ENCODE results near the gene CHCHD6. TPM values are rescaled to one million over a fixed set of nuclear protein-coding genes. Genes with fewer than 3 reads are reported as not detected.

Gene CHCHD6
- total RNA-seq, 1 experiment from 2014 or later, result 29.6 TPM

- Mint-ChIP-seq H3K27ac (ENCODE audit: low read depth, unreplicated experiment) (peak overlapping the region; percentile 4), H3K36me3 (ENCODE audit: insufficient read depth, unreplicated experiment) (no peaks in the 10 kb centered on the region), H3K9me3 (ENCODE audit: unreplicated experiment) (no peaks in the 10 kb centered on the region), H3K27me3 (ENCODE audit: insufficient read depth, unreplicated experiment) (no peaks in the 10 kb centered on the region), H3K4me1 (ENCODE audit: insufficient read depth, unreplicated experiment) (peaks cover 24% of the 10 kb centered on the region), H3K4me3 (ENCODE audit: unreplicated experiment) (no peak overlapping the region)
- CTCF ChIA-PET, result interaction anchor here (1.0 to 1.6 kb wide), 2 partner anchors 163 to 165 kb away, joined by 3 to 5 read pairs; no protein-coding TSS in a partner anchor
- no peak for TF ChIP-seq CTCF (IDR thresholded peaks at IDR 0.05; ENCODE audit: unreplicated experiment)
- no peak for DNase-seq (ENCODE audit: unreplicated experiment)
- intact Hi-C loops (cut with micrococcal nuclease), result no loop called here
- POLR2A ChIA-PET, result interaction anchor here (1.7 kb wide), 1 partner anchor 163 kb away, joined by 4 read pairs; no protein-coding TSS in a partner anchor
- BruUV-seq (replicated peaks), result no TSS peak
These were observed 212.5 kb downstream of the CHCHD6 start for GRCh38 chr3:126916546-126916945.

GRCh38 chr3:126917232-126917804 is 213.3 kb downstream of the CHCHD6 start:
- Mint-ChIP-seq H3K27me3 (ENCODE audit: insufficient read depth, unreplicated experiment) (no peaks in the 10 kb centered on the region), H3K27ac (ENCODE audit: low read depth, unreplicated experiment) (peak overlapping the region; percentile 4), H3K4me3 (ENCODE audit: unreplicated experiment) (no peak overlapping the region), H3K36me3 (ENCODE audit: insufficient read depth, unreplicated experiment) (no peaks in the 10 kb centered on the region), H3K9me3 (ENCODE audit: unreplicated experiment) (no peaks in the 10 kb centered on the region), H3K4me1 (ENCODE audit: insufficient read depth, unreplicated experiment) (peaks cover 16% of the 10 kb centered on the region)
- BruUV-seq (replicated peaks), result no TSS peak
- DNase-seq (ENCODE audit: unreplicated experiment), result no peak
- intact Hi-C loops (cut with micrococcal nuclease), result no loop called here
- no peak for TF ChIP-seq CTCF (IDR thresholded peaks at IDR 0.05; ENCODE audit: unreplicated experiment)
- CTCF ChIA-PET, result interaction anchor here (0.8 to 1.6 kb wide), 2 partner anchors 164 to 330 kb away, joined by 4 to 5 read pairs; no protein-coding TSS in a partner anchor
- POLR2A ChIA-PET, result interaction anchor here (0.8 to 1.7 kb wide), 2 partner anchors 22 to 164 kb away, joined by 3 to 4 read pairs; no protein-coding TSS in a partner anchor

- no peak for TF ChIP-seq CTCF (IDR thresholded peaks at IDR 0.05; ENCODE audit: unreplicated experiment)
- H3K27me3 Mint-ChIP-seq (ENCODE audit: insufficient read depth, unreplicated experiment), result no peaks in the 10 kb centered on the region
- CTCF ChIA-PET, result interaction anchor here (0.8 to 1.6 kb wide), 2 partner anchors 165 to 1271 kb away, joined by 3 to 5 read pairs; no protein-coding TSS in a partner anchor
- H3K9me3 Mint-ChIP-seq (ENCODE audit: unreplicated experiment), result no peaks in the 10 kb centered on the region
- BruUV-seq (replicated peaks), result no TSS peak
- intact Hi-C loops (cut with micrococcal nuclease), result no loop called here
- no peak overlapping the region for H3K4me3 Mint-ChIP-seq (ENCODE audit: unreplicated experiment)
- H3K36me3 Mint-ChIP-seq (ENCODE audit: insufficient read depth, unreplicated experiment), result peaks cover 5% of the 10 kb centered on the region
- peaks cover 15% of the 10 kb centered on the region for H3K4me1 Mint-ChIP-seq (ENCODE audit: insufficient read depth, unreplicated experiment)
- H3K27ac Mint-ChIP-seq (ENCODE audit: low read depth, unreplicated experiment), result no peak overlapping the region
- POLR2A ChIA-PET, result interaction anchor here (0.7 to 1.4 kb wide), 5 partner anchors 8 to 538 kb away, joined by 3 read pairs; no protein-coding TSS in a partner anchor
- DNase-seq (ENCODE audit: unreplicated experiment), result no peak
These were observed 214.3 kb downstream of the CHCHD6 start for GRCh38 chr3:126918355-126918821.

GRCh38 chr3:126921085-126921824 is 217.2 kb downstream of the CHCHD6 start:
- Mint-ChIP-seq H3K36me3 (ENCODE audit: insufficient read depth, unreplicated experiment) (peaks cover 5% of the 10 kb centered on the region), H3K27ac (ENCODE audit: low read depth, unreplicated experiment) (peak overlapping the region; percentile 12), H3K4me1 (ENCODE audit: insufficient read depth, unreplicated experiment) (peaks cover 31% of the 10 kb centered on the region), H3K9me3 (ENCODE audit: unreplicated experiment) (no peaks in the 10 kb centered on the region), H3K27me3 (ENCODE audit: insufficient read depth, unreplicated experiment) (no peaks in the 10 kb centered on the region), H3K4me3 (ENCODE audit: unreplicated experiment) (no peak overlapping the region)
- intact Hi-C loops (cut with micrococcal nuclease), result no loop called here
- no peak for TF ChIP-seq CTCF (IDR thresholded peaks at IDR 0.05; ENCODE audit: unreplicated experiment)
- ChIA-PET CTCF (interaction anchor here (0.6 to 0.9 kb wide), 5 partner anchors 29 to 247 kb away, joined by 3 to 4 read pairs (median 3); no protein-coding TSS in a partner anchor), POLR2A (interaction anchor here (0.8 to 1.0 kb wide), 2 partner anchors 10 kb away, joined by 3 read pairs; no protein-coding TSS in a partner anchor)
- no peak for DNase-seq (ENCODE audit: unreplicated experiment)
- no TSS peak for BruUV-seq (replicated peaks)
